OCI-LY3 (cell line): ENCODE data around the gene TSPAN14.

ENCODE experiments used
- H2AFZ ChIP-seq: fragments of 200-600, 300-600 bp; shearing (Covaris generic); 2 replicates; pipeline ENCODE4 v1.6.0; 2014; ENCODE audit warnings: antibody characterized with exemption, low read depth, low read length
- H3K27ac ChIP-seq: fragments of 200-600, 300-600 bp; sonication (generic); 2 replicates; pipeline ENCODE4 v1.5.1; 2014; ENCODE audit warnings: mild to moderate bottlenecking, low read length, moderate library complexity, mixed read lengths
- H3K27me3 ChIP-seq: fragments of 200-600, 300-600 bp; sonication (generic); 2 replicates; pipeline ENCODE4 v1.6.1; 2014; ENCODE audit warnings: low read depth, low read length, mixed read lengths
- H3K36me3 ChIP-seq: fragments of 200-600, 300-600 bp; sonication (generic); replicated peaks from 2 replicates; pipeline ENCODE3; 2014; ENCODE audit warnings: low read depth, low read length, mixed read lengths
- H3K4me1 ChIP-seq: fragments of 300-600, 200-600 bp; sonication (generic); 2 replicates; pipeline ENCODE4 v1.6.1; 2014; ENCODE audit warnings: low read length, mixed read lengths
- H3K4me2 ChIP-seq: fragments of 200-600, 300-600 bp; sonication (generic); 2 replicates; pipeline ENCODE4 v1.6.1; 2014; ENCODE audit warnings: low read length, mixed read lengths
- H3K4me3 ChIP-seq: fragments of 300-600, 200-600 bp; sonication (generic); 2 replicates; pipeline ENCODE4 v1.5.1; 2014; ENCODE audit warnings: antibody characterized with exemption, mild to moderate bottlenecking, low read length, moderate library complexity
- H3K79me2 ChIP-seq: fragments of 300-600, 200-600 bp; shearing (Covaris generic); 2 replicates; pipeline ENCODE4 v1.6.1; 2014; ENCODE audit warnings: mild to moderate bottlenecking, low read length, mixed read lengths
- H3K9ac ChIP-seq: fragments of 300-600, 200-600 bp; shearing (Covaris generic); 2 replicates; pipeline ENCODE4 v1.6.0; 2014; ENCODE audit warnings: mild to moderate bottlenecking, low read length, moderate library complexity
- H3K9me3 ChIP-seq: fragments of 200-600, 300-600 bp; shearing (Covaris generic); 2 replicates; pipeline ENCODE4 v1.6.1; 2014; ENCODE audit warnings: low read length, mixed read lengths; ENCODE audit not compliant: insufficient read depth
- H4K20me1 ChIP-seq: fragments of 200-600, 300-600 bp; sonication (generic); 2 replicates; pipeline ENCODE4 v1.6.1; 2016; ENCODE audit warnings: low read length, mixed read lengths; ENCODE audit not compliant: insufficient read depth
- EZH2phosphoT487 ChIP-seq: fragments of 200-600 bp; shearing (Covaris generic); IDR thresholded peaks from 2 replicates; pipeline ENCODE4 v1.6.1; 2018; ENCODE audit warnings: antibody characterized with exemption, mixed run types, low read depth
- TF ChIP-seq, protein P1 (sequence below): fragments of 200-600, 300-600 bp; sonication (generic); IDR thresholded peaks from 2 replicates; pipeline ENCODE4 v1.5.1; 2014; ENCODE audit warnings: antibody characterized with exemption, low read length, low read depth

TSPAN14 gene

GRCh38 chr10:80443531-80443974, 10.6 kb upstream of the TSPAN14 start:
- Histone ChIP-seq H3K27ac (no peak overlapping the region), H2AFZ (no peak overlapping the region), H3K4me1 (peaks cover 13% of the 10 kb centered on the region), H3K4me3 (no peak overlapping the region), H3K9ac (no peak overlapping the region), H3K27me3 (peaks cover 25% of the 10 kb centered on the region), H3K79me2 (no peaks in the 10 kb centered on the region), H4K20me1 (no peaks in the 10 kb centered on the region), H3K9me3 (no peaks in the 10 kb centered on the region), H3K36me3 (no peaks in the 10 kb centered on the region), H3K4me2 (no peak overlapping the region)
- TF ChIP-seq, protein P1, sequence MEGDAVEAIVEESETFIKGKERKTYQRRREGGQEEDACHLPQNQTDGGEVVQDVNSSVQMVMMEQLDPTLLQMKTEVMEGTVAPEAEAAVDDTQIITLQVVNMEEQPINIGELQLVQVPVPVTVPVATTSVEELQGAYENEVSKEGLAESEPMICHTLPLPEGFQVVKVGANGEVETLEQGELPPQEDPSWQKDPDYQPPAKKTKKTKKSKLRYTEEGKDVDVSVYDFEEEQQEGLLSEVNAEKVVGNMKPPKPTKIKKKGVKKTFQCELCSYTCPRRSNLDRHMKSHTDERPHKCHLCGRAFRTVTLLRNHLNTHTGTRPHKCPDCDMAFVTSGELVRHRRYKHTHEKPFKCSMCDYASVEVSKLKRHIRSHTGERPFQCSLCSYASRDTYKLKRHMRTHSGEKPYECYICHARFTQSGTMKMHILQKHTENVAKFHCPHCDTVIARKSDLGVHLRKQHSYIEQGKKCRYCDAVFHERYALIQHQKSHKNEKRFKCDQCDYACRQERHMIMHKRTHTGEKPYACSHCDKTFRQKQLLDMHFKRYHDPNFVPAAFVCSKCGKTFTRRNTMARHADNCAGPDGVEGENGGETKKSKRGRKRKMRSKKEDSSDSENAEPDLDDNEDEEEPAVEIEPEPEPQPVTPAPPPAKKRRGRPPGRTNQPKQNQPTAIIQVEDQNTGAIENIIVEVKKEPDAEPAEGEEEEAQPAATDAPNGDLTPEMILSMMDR, result peak; percentile 26; the same call in 1 of the 2 replicates
- no peak for TF ChIP-seq EZH2phosphoT487

DNA sequence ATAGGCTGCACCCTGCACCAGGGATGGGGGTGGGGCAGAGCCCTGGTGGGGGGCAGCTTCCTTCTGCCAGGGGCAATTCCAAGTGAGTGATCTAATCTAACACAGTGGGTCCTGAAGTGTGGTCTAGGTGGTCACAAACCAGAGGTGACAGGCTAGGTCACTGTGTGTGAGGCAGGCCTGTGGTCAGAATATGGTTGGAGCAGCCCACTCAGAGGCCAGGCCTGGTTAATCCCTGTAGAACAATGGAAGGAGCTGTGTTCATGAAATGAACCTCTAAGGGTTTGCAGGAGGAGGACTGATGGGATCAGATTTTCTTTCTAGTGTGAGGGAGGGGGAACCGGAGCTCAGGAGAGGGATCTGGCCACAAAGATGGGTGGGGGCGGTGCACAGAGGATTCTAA, 10.0 kb upstream of the TSPAN14 start:
- Histone ChIP-seq H3K4me1 (peaks cover 19% of the 10 kb centered on the region), H3K4me3 (no peak overlapping the region), H3K79me2 (no peaks in the 10 kb centered on the region), H3K27me3 (peaks cover 25% of the 10 kb centered on the region), H3K27ac (no peak overlapping the region), H3K9ac (no peak overlapping the region), H3K9me3 (no peaks in the 10 kb centered on the region), H3K36me3 (no peaks in the 10 kb centered on the region), H4K20me1 (no peaks in the 10 kb centered on the region), H3K4me2 (peak overlapping the region; percentile 25; the same call in 1 of the 2 replicates), H2AFZ (no peak overlapping the region)
- no peak for TF ChIP-seq EZH2phosphoT487
- TF ChIP-seq, protein P1, result no peak

DNA sequence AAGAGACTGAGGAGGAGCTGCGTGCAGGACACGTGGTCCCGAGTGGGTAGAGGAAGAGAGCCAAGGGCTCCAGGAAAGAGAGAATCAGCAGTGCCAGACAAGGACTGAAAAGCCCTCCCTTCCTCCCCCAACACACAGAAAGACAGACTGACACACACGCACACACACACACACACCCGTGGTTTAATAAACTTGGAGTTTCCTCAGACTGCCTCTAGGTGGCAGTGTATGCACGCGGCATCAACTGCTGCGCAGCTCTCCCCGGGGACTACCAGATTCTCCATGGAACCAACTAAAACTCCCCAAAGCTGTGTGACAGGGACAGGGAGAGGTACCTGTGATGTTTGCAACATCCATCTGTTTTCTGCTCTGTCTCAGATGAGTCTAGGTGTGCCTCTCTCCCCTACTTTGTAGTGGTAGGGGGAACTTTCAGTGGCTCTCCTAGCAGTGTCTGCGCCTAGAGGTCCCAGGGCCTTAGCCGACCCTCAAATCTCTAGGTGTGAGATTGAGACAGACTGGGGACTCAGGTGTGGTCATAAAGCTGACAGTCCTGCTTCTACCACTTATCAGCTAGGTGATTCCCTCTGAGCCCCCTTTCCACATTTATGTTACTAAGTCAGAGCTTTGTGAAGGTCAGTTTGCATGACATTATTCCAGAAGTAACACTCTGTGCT, 9.3 kb upstream of the TSPAN14 start:
- Histone ChIP-seq H3K9ac (no peak overlapping the region), H3K27me3 (peaks cover 25% of the 10 kb centered on the region), H2AFZ (no peak overlapping the region), H4K20me1 (no peaks in the 10 kb centered on the region), H3K4me3 (no peak overlapping the region), H3K79me2 (no peaks in the 10 kb centered on the region), H3K9me3 (no peaks in the 10 kb centered on the region), H3K36me3 (no peaks in the 10 kb centered on the region), H3K4me1 (peaks cover 25% of the 10 kb centered on the region), H3K4me2 (peak overlapping the region; percentile 25; the same call in 1 of the 2 replicates), H3K27ac (no peak overlapping the region)
- TF ChIP-seq, protein P1, result peak; percentile 69
- TF ChIP-seq EZH2phosphoT487, result no peak

GRCh38 chr10:80447436-80448190, 6.5 kb upstream of the TSPAN14 start:
- Histone ChIP-seq H3K36me3 (no peaks in the 10 kb centered on the region), H3K9ac (no peak overlapping the region), H3K4me2 (peak overlapping the region; percentile 36; the same call in 1 of the 2 replicates), H3K79me2 (no peaks in the 10 kb centered on the region), H2AFZ (no peak overlapping the region), H3K27me3 (peaks cover 36% of the 10 kb centered on the region), H3K4me1 (peaks cover 27% of the 10 kb centered on the region), H3K4me3 (no peak overlapping the region), H3K9me3 (no peaks in the 10 kb centered on the region), H4K20me1 (no peaks in the 10 kb centered on the region), H3K27ac (no peak overlapping the region)
- no peak for TF ChIP-seq EZH2phosphoT487
- TF ChIP-seq, protein P1, result no peak
